ENCODE results near the gene CLIC3.

The CLIC3 gene

DNA sequence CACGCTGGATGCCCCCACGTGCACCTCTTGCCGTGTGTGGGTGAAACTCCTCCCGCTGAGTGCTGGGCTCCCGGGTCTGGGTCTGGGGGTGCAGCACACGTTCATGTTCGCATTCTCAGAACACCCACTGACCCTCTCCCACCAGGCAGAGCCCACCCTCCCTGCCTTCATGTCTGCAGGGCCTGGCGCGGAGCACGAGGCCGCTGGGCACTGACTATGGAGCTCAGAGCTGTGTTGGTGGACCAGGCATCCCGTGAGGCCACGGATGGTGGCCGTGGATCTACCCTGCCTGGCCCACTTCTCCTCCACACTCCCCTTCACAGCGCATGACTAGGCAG is 35.5 kb downstream of the CLIC3 start:
- no peak overlapping the region for H3K4me3 ChIP-seq (replicated peaks in 1 of 2; ENCODE audit: low read depth in 2 of 2, low read length in 2 of 2)
- TF ChIP-seq, protein P1, sequence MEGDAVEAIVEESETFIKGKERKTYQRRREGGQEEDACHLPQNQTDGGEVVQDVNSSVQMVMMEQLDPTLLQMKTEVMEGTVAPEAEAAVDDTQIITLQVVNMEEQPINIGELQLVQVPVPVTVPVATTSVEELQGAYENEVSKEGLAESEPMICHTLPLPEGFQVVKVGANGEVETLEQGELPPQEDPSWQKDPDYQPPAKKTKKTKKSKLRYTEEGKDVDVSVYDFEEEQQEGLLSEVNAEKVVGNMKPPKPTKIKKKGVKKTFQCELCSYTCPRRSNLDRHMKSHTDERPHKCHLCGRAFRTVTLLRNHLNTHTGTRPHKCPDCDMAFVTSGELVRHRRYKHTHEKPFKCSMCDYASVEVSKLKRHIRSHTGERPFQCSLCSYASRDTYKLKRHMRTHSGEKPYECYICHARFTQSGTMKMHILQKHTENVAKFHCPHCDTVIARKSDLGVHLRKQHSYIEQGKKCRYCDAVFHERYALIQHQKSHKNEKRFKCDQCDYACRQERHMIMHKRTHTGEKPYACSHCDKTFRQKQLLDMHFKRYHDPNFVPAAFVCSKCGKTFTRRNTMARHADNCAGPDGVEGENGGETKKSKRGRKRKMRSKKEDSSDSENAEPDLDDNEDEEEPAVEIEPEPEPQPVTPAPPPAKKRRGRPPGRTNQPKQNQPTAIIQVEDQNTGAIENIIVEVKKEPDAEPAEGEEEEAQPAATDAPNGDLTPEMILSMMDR (IDR thresholded peaks at IDR 0.05; ENCODE audit: low read depth, low read length) = no peak
- DNase-seq (ENCODE audit: low read depth in 2 of 2) = no peak

DNA sequence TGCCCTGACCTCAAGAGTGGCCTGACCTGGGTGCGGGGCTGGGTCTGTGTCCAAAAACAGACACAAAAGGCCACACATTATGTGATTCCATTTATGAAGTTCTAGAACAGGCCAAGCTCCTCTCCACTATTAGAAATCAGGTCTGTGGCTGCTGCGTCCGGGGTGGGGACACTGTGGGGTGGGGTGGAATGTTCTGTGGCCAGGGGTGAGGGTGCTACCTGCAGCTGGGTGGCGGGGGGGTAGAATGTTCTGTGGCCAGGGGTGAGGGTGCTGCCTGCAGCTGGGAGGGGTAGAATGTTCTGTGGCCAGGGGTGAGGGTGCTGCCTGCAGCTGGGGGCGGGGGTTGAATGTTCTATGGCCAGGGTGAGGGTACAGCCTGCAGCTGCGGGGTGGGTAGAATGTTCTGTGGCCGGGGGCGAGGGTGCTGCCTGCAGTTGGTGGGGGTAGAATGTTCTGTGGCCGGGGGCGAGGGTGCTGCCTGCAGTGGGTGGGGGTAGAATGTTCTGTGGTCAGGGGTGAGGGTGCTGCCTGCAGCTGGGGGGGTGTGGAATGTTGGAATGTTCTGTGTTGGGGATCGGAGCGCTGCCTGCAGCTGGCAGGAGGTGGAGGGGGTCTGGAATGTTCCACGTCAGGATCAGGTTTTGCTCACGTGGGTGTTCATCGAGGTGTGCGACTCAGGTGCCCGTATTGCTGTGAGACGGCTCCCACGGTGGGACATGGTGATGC is 36.0 kb downstream of the CLIC3 start:
- no peak for DNase-seq (ENCODE audit: low read depth in 2 of 2)
- TF ChIP-seq, protein P1 (IDR thresholded peaks at IDR 0.05; ENCODE audit: low read depth, low read length) = no peak
- H3K4me3 ChIP-seq (replicated peaks in 1 of 2; ENCODE audit: low read depth in 2 of 2, low read length in 2 of 2) = no peak overlapping the region

DNA sequence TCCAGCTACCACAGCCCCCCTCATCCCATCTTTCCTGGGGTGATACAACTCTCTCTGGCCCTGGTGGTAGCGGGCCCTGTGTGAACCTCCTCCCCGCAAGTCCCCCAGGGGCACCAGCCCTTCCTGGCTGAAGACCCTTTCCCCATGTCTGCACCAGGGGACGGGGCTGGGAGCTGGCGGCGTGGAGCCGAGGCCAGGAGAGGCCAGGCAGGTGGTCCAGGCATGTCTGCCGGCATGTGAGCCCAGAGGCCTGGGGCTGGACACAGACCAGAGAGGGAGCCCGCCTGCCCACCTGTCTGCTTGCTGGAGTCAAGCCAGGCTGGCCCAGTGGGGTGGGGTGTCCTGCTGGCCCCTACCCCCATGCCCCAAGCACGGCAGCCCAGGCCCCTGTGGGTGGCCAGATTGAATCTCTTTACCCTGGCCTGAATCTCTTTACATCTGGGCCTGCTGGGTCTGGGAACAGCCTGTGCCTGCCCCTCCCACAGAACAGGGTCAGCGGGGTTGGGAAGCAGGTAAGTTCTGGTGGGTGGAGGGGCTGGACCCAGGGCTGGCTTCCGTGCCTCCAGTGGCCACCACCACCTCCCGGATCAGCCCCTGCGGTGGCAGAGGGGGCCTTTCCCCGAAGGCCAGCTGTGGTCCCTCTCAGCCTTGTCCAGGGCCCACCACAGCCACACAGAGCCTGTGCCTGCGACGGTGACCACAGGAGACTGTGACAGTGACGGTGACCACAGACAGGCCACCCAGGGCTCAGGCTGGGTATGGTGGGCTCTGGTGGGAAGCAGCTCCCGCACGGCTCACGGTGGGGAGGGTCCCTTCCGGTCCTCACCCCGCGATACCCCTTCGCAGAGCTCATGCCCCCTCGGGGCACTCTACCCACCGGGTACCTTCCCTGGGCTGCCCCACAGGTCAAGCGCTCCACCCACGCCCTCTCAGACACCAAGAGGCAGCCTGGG is 37.2 kb downstream of the CLIC3 start:
- TF ChIP-seq, protein P1 (IDR thresholded peaks at IDR 0.05; ENCODE audit: low read depth, low read length) = no peak
- no peak for DNase-seq (ENCODE audit: low read depth in 2 of 2)

DNA sequence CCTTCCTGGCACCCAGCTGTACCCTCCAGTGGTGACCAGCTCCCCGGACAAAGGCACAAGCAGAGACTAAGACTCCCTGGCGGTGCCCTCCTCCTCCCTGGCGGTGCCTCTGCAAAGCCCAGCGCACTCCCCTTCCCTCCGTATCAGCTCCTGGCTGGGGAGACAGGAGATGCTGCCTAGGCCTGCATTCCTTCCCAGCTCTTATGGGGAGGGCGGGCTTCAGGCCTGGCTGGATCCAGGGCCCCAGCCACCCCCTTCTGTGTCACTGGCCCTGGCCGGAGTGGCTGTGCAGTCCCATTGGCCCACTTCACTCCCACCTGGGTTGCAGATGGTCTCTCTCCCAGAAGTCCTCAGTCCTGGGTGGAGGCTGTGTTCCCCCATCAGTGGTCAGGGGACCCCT is 37.9 kb downstream of the CLIC3 start:
- no peak overlapping the region for H3K4me3 ChIP-seq (replicated peaks in 1 of 2; ENCODE audit: low read depth in 2 of 2, low read length in 2 of 2)
- TF ChIP-seq, protein P1 (IDR thresholded peaks at IDR 0.05; ENCODE audit: low read depth, low read length) = no peak
- no peak for DNase-seq (ENCODE audit: low read depth in 2 of 2)

More for the DNA sequence above, 37.2 kb downstream of the CLIC3 start:
- no peak overlapping the region for H3K4me3 ChIP-seq (replicated peaks in 1 of 2; ENCODE audit: low read depth in 2 of 2, low read length in 2 of 2)

DNA sequence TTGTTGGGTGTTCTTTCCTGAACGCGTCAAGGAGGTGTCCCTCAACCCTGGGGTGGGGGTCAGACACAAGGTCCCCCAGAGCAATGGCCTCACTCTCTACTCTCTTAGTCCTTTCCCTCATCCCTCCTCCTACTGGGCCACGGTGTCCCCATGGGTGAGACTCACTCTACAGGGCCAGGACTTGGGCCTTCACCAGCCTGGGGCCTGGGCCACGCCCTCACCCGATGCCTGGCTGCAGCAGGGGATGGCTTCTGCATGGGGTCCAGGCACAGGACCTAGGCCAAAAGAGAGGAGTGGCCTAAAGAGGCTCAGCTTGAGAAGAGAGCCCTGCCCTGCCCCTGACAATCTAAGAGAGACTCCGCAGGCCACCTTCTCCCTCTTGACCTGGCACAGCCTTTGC is 38.5 kb downstream of the CLIC3 start:
- no peak overlapping the region for H3K4me3 ChIP-seq (replicated peaks in 1 of 2; ENCODE audit: low read depth in 2 of 2, low read length in 2 of 2)
- DNase-seq (ENCODE audit: low read depth in 2 of 2) = no peak
- TF ChIP-seq, protein P1 (IDR thresholded peaks at IDR 0.05; ENCODE audit: low read depth, low read length) = no peak

DNA sequence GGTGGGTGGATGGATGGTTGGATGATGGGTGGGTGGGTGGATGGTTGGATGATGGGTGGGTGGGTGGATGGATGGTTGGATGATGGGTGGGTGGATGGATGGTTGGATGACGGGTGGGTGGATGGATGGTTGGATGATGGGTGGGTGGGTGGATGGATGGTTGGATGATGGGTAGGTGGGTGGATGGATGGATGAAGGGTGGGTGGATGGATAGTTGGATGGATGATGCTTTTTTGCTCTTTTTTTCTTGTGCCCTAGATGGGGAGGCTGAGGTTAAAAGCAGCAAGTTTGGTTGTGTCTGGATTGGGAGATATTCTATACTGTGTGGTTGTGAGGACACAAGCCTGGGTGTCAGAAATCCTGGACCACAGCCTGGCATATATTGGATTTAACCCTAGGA is 38.9 kb downstream of the CLIC3 start:
- DNase-seq (ENCODE audit: low read depth in 2 of 2) = no peak
- H3K4me3 ChIP-seq (replicated peaks in 1 of 2; ENCODE audit: low read depth in 2 of 2, low read length in 2 of 2) = no peak overlapping the region
- TF ChIP-seq, protein P1 (IDR thresholded peaks at IDR 0.05; ENCODE audit: low read depth, low read length) = no peak

Data from cardiac fibroblast (primary cell).